Transverse colon (tissue), 4 donors: Measurements from ENCODE around the gene FCN3.

Source experiments
- POLR2A ChIP-seq: fragments of 450-650 bp; IDR thresholded peaks from one replicate; pipeline ENCODE4 v1.6.1; 2016; ENCODE audit warnings: antibody characterized with exemption, mild to moderate bottlenecking, moderate library complexity
- POLR2AphosphoS5 ChIP-seq, 3 donors: sonication (generic); formaldehyde crosslinking; IDR thresholded peaks; one replicate each; pipeline ENCODE4 v1.6.1; 2016; ENCODE audit warnings: antibody characterized with exemption in 3 of 3
- TF ChIP-seq, protein P1 (sequence below), 5 experiments: fragments of 200-600 bp in 3 of 5; fragments of 450-650 bp in 2 of 5; sonication (generic) in 3 of 5; IDR thresholded peaks; 1 replicate in 2 of 5; 2 replicates in 3 of 5; pipeline ENCODE4 v1.5.1; 2016 to 2017; ENCODE audit warnings: antibody characterized with exemption in 5 of 5, inconsistent platforms in 3 of 5, mild to moderate bottlenecking in 2 of 5, moderate library complexity in 1 of 5

DNA sequence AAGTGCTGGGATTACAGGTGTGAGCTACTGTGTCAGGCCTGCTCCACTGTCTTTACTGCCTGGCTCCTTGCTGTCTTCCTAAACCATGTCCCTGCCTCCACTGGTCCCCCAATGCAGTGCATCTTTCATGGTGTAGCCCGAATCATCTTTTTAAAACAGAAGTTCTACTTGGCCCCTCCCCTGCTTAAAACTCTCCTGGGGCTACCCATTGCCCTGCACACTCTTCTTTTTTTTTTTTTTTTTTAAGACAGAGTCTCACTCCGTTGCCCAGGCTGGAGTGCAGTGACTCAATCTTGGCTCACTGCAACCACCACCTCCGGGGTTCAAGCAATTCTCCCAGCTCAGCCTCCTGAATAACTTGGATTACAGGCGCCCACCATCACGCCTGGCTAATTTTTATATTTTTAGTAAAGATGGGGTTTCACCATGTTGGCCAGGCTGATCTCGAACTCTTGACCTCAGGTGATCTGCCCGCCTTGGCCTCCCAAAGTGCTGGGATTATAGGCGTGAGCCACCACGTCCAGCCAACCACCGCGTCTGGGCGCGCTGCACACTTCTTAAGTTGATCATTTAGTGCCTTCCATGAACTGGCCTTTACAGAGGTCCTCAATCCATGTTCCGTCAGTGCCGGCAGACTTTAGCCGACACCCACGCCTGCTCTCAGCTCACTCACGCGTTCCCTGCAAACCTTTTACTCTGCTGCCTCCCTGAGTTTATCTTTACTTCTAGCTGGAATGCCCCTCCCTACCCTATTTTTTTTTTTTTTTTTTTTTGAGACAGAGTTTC lies 2.4 kb downstream of the FCN3 start:
- TF ChIP-seq, protein P1, sequence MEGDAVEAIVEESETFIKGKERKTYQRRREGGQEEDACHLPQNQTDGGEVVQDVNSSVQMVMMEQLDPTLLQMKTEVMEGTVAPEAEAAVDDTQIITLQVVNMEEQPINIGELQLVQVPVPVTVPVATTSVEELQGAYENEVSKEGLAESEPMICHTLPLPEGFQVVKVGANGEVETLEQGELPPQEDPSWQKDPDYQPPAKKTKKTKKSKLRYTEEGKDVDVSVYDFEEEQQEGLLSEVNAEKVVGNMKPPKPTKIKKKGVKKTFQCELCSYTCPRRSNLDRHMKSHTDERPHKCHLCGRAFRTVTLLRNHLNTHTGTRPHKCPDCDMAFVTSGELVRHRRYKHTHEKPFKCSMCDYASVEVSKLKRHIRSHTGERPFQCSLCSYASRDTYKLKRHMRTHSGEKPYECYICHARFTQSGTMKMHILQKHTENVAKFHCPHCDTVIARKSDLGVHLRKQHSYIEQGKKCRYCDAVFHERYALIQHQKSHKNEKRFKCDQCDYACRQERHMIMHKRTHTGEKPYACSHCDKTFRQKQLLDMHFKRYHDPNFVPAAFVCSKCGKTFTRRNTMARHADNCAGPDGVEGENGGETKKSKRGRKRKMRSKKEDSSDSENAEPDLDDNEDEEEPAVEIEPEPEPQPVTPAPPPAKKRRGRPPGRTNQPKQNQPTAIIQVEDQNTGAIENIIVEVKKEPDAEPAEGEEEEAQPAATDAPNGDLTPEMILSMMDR (IDR thresholded peaks at IDR 0.05): no peak
- TF ChIP-seq POLR2AphosphoS5 (IDR thresholded peaks at IDR 0.05) (no peak), POLR2A (no peak)
